Activated CD4-positive, CD25-positive, alpha-beta regulatory T cell treated with anti-CD3 and anti-CD28 coated beads, Interleukin-2, amount 50 U/mL, for 16 hours (primary cell): Measurements from ENCODE around the gene COL15A1.
A peak's percentile ranks its signal among the peaks of the same experiment; 100 is the strongest.

Experiments
- DNase-seq: peaks from one replicate; pipeline ENCODE4 v3.0.0-alpha.2; 2020; ENCODE audit warnings: low read depth, low spot score

COL15A1 gene

DNA sequence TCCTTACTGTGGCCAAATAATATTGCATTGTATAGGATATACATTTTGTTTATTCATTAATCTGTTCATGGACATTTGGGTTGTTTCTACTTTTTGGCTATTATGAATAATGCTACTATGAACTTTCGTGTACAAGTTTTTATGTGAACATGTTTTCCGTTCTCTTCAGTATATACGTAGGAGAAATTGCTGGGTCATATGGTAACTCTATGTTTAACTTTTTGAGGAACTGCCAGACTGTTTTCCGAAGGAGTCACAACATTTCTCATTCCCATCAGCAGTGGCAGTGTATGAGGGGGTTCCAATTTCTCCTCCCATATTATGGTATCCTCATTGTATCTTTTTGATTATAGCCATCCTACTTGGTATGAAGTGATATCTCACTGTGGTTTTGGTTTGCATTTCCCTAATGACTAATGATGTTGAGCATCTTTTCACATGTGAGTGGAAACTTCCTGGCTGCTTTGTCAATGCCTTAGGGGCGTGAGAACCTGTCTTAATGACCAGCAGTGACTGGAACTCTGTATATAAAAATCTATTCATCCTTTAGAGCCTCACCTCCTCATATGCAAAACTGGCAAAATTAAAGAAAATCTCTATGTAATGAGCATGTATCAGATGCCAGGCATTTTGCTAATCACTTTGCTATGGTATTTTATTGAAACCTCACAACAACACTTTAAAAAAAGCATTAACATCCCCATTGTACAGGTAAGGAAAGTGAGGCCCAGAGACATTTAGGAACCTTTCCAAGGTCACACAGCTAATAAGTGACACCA lies 113.4 kb downstream of the COL15A1 start:
- DNase-seq = no peak

DNA sequence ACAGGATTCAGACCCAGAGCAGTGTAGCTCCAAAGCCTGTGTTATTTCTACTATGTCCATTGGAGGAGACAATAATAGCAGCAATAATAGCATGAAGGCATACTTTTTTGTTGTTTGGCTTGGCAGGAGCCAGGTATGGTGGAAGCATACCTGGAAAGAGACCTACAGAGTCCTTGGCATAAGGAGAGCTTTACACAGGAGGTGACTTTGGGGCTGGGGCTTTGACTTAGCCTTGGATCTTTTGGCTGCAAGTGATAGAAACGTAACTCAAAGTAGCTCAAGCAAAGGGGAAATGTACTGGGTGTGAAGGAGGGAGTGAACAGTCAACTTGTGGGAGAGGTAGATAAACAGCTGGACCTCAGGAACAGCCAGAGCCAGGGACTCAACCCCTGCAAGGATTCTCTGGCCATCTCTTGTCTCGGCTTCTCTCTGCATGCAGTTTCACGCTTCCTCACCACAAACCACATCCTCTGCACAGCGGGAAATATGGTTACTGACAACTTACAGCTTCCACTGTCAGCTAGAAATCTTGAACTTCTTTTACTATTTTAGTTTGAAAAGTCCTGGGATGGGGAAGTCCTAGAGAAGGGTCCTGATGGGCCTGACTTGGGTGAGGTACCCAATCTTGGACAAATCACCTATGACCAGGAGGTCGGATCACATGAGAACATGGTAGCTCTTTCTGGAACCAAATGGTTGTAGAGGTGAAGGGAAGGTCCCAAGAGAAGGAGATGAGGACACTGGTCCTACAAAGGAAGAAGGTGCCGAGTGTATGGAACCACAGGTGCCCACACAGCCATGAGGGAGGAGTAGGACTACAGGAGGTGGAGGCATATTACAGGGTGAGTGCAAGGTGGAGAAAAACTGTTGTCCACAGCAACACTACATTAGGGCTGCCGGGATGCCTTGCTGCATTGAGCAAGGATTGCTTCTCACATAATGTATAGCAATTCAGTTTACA lies 114.2 kb downstream of the COL15A1 start:
- peak; percentile 51 for DNase-seq

DNA sequence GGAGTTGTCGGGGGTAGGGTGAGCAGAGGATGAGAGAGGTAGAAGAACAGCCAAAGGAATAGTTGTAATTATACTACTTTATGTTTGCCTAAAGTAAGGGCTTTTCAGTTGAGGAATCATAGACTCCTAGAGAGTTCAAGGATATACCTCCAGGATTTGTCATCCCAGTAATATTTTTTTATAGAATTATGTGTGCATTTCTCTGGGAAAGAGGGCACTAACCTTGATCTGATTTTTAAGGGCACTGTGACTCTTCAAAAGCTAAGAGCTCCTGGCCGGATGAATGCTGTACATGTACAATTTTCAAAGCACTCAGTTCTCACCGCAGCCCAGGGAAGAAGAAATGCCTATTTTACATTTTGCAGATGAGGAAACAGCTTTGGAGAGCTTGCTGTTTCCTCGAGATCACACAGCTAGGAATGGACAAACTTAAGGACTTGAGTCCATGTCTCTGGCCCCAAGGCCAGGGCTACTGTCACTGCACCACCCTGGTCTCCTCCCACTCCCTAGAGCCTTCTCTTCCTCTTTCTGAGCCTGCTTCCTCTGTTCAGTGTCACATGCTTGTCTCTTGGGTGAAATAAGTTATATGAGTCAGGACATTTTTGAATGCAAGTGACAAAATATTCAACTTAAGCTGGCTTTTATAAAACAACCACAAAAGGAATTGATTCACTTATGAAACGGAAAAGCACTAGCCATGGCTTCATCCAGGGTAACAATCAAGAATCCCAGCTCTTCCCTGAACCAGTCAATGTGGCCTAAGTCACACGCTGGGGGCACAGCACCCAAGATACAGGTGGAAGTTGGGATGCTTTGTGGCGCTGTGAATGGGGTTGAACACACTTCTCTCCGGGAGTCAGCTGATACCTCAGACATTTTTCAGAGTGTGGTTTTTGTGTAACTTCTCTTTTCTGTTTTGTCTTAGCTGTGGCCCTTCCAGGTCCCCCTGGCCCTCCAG lies 115.5 kb downstream of the COL15A1 start:
- DNase-seq = no peak

DNA sequence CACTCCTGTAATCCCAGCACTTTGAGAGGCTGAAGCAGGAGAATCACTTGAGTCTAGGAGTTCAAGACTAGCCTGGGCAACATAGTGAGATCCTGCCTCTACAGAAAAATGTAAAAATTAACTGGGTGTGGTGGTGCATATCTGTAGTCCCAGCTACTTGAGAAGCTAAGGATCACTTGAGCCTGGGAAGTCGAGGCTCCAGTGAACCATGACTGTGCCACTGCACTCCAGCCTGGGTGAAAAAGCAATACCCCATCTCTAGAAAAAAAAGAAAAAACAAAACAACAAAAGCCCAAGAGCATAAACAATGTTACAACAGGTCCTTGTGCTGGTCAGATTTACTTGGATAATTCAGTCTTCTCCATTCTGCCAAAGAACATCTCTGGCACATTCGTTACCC lies 116.9 kb downstream of the COL15A1 start:
- DNase-seq = no peak

DNA sequence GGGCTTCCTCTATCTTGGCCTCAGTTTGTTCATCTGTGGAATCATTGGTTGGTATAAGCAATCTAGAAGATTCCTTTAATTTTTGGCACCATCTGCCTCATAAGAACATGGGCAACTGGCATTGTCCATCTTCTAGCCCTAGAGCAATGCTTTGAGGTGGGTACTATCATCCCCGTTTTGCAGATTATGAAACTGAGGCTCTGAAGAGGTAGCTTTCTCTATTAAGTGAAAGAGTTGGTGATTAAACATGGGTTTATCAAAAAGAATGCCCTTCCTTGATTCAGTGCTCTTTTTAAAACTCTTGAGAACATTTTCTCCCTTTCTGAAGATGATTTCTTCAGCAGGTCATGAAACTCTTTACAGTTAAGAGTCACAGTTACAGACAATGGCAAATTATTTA lies 118.8 kb downstream of the COL15A1 start:
- no peak for DNase-seq

DNA sequence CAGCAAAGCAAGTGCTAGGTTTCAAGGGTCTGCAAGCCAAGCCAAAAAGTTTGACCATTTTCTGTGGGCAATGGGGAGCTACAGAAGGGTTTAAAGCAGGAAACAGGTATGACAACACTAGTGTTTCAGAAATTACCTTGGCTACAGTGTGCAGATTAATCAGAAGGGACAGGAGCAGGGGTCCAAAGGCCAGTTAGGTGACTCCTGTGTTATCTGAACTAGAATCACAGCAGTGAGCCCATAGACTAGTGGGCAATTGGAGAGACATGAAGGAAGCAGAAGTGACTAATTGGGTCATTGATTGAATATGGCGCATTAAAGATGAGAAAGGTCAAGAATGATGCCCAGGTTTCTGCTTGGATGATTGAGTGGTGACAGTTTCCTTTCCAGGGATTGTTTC lies 119.8 kb downstream of the COL15A1 start:
- no peak for DNase-seq

DNA sequence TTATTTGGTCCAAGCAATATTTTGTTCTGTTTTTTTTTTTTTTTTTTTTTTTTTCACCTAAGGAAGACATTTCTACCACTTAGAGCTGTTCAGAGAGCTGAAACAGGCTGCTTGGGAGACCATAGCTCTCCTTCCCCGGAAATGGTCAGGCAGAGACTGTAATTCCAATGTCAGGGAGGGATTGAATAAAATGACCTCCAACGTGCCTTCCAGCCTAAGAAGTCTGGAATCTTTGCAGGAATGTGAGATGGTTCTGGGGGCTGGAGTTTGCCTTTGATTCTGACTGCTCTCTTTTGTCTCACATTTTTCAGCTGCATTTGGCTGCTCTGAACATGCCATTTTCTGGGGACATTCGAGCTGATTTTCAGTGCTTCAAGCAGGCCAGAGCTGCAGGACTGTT lies 122.9 kb downstream of the COL15A1 start:
- no peak for DNase-seq

DNA sequence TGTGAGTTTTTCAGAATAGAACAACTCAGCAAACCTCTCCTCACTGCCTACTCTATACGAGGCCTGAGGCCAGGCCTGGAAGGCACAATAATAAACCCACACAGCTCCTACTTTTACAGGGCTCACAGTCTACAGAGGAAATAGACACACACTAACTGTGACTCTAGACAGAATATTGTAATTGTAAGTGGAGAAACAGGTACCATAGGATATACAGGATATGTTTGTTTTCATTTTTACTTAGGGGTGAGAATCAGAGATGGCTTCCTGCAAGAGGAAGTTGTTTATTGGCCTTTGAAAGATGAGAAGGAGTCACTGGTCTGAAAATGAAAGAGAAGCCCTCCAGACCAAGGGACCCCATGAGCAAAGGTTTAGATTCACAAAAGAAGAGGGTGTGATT lies 125.4 kb downstream of the COL15A1 start:
- no peak for DNase-seq

DNA sequence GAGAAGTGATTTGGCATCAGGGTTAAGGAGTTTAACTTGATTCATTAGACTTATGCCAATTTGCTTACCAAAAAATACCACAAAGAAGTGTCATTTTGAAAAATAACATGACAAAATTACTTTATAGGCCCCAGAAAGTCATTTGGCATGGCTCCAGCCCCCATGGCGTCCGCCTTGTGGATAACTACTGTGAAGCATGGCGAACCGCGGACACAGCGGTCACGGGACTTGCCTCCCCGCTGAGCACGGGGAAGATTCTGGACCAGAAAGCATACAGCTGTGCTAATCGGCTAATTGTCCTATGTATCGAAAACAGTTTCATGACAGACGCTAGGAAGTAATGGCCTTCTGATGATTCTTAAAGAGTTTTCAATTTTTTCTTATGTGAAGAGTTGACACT lies 125.8 kb downstream of the COL15A1 start:
- no peak for DNase-seq

DNA sequence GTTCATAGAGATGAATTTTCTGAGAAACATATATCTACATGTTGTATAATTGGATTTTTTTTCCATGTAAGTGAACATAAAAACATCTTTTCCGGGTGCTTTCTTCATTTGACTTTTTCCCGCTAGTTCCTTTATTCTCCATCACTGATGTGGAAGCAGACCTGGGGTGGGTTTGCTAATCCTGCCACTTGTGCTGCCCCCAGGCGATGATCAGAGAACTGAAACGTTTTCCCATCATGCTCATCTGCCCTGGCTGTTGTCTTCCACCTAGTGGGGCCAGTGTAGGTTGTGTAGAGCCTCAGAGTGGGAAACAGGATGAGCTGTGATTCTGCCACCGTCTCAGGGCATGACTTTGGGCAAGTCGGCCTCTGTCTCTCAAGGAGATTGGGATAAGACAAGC lies 127.0 kb downstream of the COL15A1 start:
- no peak for DNase-seq

DNA sequence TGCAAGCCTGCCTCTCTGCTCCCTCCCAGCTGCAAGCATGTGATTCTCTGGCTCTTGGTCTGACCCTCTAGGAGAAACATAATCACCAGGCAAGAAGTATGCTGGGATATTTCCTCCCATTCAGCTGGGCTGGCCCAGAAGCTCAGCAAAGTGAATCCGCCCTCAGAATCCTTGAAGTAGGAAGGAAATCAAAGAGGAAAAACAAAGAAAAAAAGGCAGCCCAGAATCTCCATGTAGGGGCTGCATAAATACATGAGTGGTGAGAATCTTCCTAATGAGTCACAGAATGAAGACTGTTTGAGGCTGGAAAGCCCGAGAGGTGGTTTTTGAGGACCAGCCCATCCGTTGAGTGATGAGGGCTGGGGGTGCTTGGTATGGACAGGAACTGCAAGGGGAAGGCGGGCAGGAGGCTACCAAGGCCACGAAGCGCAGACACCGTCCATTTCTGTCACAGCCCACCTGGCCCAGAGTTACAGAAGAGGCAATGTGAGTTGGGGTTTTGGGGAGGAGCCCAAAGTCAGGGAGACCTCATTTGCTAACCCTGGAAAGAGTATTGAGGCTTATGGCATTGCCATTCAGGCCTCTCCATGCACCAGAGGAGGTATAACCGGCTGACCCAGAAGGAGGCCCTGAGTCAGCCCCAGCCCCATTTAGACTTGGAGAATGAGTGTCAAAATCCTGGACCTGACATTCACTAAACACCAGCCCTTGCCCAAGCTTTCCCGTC lies 127.8 kb downstream of the COL15A1 start:
- DNase-seq = no peak

DNA sequence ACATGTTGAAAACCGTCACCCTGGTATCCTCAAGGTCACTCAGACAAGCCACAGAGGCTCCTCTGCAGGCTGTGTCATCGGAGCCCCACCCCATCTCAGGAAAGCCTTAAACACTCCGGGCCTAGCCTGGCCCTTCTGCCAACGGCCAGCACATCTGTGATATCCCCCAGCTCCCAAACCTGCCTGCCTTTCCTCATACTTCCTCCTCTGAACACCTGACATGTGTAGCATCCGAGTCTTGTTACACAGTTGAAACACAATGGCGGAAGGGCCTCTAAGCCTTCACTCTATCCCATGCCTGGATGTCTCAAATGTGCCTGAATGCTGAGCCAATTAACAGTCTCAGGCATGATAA lies 128.3 kb downstream of the COL15A1 start:
- no peak for DNase-seq

DNA sequence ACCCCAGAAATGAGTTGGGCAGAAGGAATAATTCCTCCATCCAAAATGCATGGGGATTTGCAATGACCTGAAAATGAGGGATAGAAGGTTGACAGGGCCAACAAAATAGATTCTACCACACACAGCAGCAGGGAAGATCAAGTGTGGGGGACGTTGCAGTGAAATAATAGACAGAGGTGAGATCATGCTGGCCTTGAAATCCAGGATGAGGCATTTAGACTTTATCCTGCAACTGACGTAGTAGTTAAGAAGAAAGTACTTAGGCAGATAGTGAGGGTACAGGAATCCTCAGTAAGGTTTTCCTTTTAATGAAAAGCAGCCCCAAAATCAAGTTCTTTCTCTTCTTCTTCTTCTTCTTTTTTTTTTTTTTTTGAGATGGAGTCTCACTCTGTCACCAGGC lies 129.6 kb downstream of the COL15A1 start:
- DNase-seq = no peak

DNA sequence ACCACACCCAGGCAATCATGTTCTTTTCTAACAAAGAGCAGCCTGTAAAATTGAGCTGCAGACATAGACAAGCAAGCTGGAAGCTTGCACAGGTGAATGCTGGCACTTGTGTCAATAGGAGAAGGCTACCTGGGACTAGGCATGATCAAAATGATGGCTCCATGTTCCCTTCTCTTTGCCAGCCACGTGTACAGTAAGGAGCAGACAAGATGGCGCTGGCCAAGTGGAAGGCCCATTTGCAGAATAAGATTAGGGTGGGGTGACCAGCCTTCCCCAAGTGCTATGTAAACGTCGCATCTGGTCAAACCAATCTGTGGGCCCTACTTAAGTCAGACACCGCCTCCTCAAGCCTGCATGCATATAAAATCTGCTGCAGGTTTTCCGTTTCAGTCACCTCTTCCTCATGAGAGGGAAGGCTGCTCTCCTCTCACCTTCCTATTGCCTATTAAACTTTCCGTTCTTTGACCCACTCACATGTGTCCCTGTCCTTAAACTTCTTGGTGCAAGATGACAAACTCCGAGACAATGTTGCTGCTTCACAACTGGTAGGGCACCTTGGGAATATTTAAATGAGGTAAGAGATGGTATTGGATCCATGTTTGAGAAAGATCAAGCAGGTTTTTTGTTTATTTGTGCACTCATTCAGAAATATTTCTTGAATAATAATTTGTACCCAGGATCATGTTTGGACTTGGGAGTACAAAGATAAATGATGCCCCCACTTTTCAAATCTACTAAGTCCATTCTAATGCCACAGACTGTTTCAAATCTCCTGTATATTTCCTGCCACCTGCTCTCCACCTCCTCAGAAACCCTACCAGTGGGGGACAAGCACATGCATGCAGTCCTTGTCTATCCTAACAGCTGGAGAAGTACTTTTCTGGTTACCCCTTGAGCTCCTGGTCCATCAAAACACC lies 130.5 kb downstream of the COL15A1 start:
- DNase-seq = no peak

DNA sequence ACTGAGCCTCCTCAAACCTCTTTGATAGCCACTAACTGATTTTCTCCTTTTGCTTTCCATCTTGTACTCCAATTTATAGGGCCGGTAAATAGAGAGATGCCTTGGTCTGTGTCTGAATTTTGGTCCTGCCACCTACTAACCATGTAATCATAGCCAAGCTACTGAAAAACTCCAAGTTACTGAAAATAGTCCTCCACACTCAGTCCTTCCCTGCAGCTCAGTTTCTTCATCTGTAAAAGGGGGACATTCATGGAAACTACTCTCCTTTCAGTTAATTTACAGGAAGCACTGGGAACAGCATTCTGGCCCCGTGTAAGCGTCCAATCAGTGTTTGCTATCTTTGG lies 131.2 kb downstream of the COL15A1 start:
- DNase-seq = no peak

DNA sequence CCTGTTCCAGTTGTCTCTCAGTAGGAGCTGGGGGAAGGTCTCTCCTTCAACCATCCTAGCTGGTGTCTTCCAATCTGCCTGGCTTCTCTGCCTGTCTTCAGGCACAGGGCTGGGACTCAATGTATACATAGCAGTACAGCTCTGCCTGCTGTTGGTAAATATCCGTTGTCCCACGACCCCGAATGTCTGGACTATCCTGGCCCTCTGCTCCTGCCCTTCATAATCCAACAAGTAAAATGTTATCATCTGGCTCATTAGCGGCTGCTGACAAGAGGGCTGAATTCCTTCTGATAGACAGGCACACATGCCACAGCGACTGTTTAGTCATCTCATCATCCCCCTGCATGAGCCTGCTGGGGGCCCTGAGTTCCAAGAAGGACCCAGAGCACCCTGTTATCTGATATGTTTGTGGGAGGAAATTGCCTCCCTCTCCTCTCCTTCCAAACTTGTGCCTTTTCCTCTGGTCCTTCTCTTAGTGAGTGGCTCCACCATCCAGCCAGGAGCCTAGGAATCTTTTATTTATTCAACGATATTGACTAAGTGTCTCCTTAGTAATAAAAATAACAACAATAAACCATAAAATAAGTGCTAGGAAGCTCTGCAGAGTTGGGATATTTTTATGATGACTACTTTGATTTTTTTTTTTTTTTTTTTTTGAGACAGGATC lies 131.7 kb downstream of the COL15A1 start:
- DNase-seq = no peak

DNA sequence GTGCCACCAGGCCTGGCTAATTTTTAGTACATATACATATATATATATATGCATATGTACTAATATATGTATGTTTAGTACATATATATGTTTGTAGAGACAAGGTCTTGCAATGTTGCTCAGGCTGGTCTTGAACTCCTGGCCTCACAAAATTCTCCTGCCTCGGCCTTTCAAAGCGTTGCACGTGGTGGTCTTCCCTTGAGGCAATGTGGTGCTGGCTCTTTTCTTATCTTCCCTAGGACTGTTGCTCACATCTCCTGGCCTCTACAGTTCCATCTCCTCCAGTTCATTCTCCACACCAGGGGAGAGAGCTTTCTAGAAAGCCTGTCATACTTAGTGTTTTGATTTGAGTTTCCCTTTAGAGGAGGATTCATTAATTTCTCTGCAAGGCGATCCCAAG lies 132.3 kb downstream of the COL15A1 start:
- no peak for DNase-seq

DNA sequence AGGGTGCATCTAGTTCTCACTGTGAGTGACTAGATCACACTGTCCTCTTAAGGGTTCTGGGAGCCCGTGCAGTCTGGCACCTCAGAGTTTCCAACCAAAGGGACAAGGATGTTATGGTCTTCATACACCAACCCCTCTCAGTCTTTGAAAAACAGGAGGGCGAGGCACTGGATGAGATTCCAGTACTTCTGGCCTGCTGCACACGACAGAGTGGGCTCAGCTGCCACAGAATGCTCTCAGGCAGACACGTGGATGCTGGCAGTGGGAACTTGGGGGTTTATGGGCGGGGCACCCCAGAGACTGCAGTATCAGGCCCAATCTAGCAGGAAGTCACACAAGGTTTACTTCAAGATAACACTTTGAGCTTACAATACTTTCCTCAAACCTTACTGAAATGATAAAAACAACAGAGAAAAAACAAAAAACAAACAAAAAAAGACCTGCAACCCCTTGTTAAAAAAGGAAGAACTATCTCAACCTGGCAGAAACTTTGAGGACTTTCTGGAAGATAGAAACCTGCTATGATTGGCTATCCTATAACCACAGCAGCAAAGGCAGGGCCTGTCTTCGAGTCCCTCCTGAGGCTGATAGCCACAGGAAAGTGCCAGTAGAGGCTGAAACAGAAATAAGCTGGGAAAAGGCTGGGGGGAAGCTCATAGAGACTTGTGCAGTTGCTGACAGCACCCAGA lies 132.9 kb downstream of the COL15A1 start:
- DNase-seq = no peak

DNA sequence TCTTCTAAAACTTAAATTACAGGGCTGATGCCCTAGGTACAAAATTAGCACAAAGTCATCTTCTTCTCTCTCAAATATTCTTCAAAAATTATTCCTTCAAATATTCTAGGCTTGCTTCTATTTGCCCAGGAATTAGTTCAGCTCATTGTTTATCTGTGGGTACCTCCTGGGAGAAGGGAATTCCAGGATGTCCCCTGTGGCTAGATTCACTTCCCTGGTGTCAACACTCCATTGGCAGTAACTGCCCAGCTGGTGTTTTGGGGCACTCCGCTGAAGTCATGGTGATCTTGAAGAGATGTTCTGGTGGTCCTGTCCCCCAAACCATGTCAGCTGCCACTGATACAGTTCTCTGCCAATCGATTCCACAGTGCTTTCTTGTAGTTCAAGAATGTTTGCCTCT lies 135.0 kb downstream of the COL15A1 start:
- DNase-seq = no peak
